Gastrocnemius medialis (tissue), 4 donors: Measurements from ENCODE around the gene FGFBP1. TPM values are rescaled to one million over a fixed set of nuclear protein-coding genes. Genes with fewer than 3 reads are reported as not detected.

Experiments
- ATAC-seq, 2 donors: fragments of 150-250 bp; one replicate each; pipeline ENCODE4 v1.9.1; 2016
- DNase-seq, 2 donors: peaks; one replicate each; pipeline ENCODE4 v3.0.0-alpha.2; 2019
- H3K27ac ChIP-seq, 4 donors: fragments of 200-600 bp; sonication (generic); 1 replicate in 1 of 4; 2 replicates in 3 of 4; pipeline ENCODE4 v1.5.1; 2016 to 2018; ENCODE audit warnings: mild to moderate bottlenecking in 2 of 4, moderate library complexity in 1 of 4
- H3K27me3 ChIP-seq, 3 donors: fragments of 200-600 bp; sonication (generic) in 2 of 3; 1 replicate in 1 of 3; 2 replicates in 2 of 3; pipeline versions ENCODE4 v1.5.1 to v1.6.0; 2016 to 2019; ENCODE audit warnings: mild to moderate bottlenecking in 1 of 3, moderate library complexity in 1 of 3
- H3K36me3 ChIP-seq, 2 donors: fragments of 200-600 bp; sonication (generic) in 1 of 2; one replicate each; pipeline ENCODE4 v1.5.1; 2017 to 2018
- H3K4me1 ChIP-seq, 2 donors: fragments of 200-600 bp; sonication (generic) in 1 of 2; one replicate each; pipeline ENCODE4 v1.5.1; 2016 to 2017; ENCODE audit warnings: mild to moderate bottlenecking in 2 of 2
- H3K4me3 ChIP-seq, 4 donors: fragments of 200-600 bp; sonication (generic) in 3 of 4; 1 replicate in 1 of 4; 2 replicates in 3 of 4; pipeline ENCODE4 v1.5.1; 2016 to 2019; ENCODE audit warnings: mild to moderate bottlenecking in 2 of 4
- H3K9me3 ChIP-seq, 3 donors: fragments of 200-600 bp; sonication (generic) in 2 of 3; 1 replicate in 1 of 3; 2 replicates in 2 of 3; pipeline ENCODE4 v1.5.1; 2016 to 2019
- CTCF ChIP-seq, 5 experiments: fragments of 450-650 bp in 3 of 5; fragments of 200-600 bp in 2 of 5; sonication (generic) in 2 of 5; IDR thresholded peaks in 4 of 5; conservative IDR thresholded peaks in 1 of 5; 1 replicate in 4 of 5; 2 replicates in 1 of 5; pipeline ENCODE4 v1.5.1; 2016 to 2019; ENCODE audit warnings: antibody characterized with exemption in 5 of 5, mild to moderate bottlenecking in 3 of 5, moderate library complexity in 3 of 5
- POLR2A ChIP-seq, 2 donors: fragments of 450-650 bp; IDR thresholded peaks; one replicate each; pipeline ENCODE4 v1.6.1; 2017; ENCODE audit warnings: antibody characterized with exemption in 2 of 2, mild to moderate bottlenecking in 2 of 2, moderate library complexity in 2 of 2
- in situ Hi-C, 4 donors: fragments of 200-750 bp; cut with MboI; loops; one replicate each; pipeline versions ENCODE4 v1.15.0 to v1.8.0; 2017; ENCODE audit warnings: low sequenced_read_pairs in 4 of 4
- intact Hi-C: fragments of 100-400 bp; cut with DNase I; formaldehyde crosslinking; loops from one replicate; pipeline ENCODE4 v1.15.1; 2023; ENCODE audit warnings: low total_unique reads
- total RNA-seq, 4 donors: library from RNA; depleted of rRNA; stranded (reverse); fragments of >200 nt; gene quantifications; one replicate each; pipeline versions ENCODE4 v1.1.0 to v1.2.3, GENCODE V29; 2016

The FGFBP1 gene
- total RNA-seq, 4 donors from 2014 or later: not detected

- H3K36me3 ChIP-seq: no peaks in the 10 kb centered on the region
- H3K9me3 ChIP-seq: no peaks in the 10 kb centered on the region
- no peak for TF ChIP-seq CTCF (IDR thresholded peaks at IDR 0.05 in 4 of 5, conservative IDR thresholded peaks at IDR 0.05 in 1 of 5)
- TF ChIP-seq POLR2A (IDR thresholded peaks at IDR 0.05): no peak
- ATAC-seq (peak; percentile 79 to 97), DNase-seq (peak; percentile 15 to 73)
- intact Hi-C loops: loop anchor here (5.0 kb wide), 1 partner anchor 1290 kb away; no protein-coding TSS in a partner anchor
- H3K4me1 ChIP-seq: peaks cover 0 to 8% of the 10 kb centered on the region in 2 donors
- no peaks in the 10 kb centered on the region for H3K27me3 ChIP-seq
- no peak overlapping the region for H3K27ac ChIP-seq
- H3K4me3 ChIP-seq: no peak overlapping the region
- in situ Hi-C loops: loop anchor here in 1 of 4 donors (25.0 kb wide), 2 partner anchors 225 to 475 kb away; no protein-coding TSS in a partner anchor
Observed at GRCh38 chr4:15961781-15962510, 23.4 kb upstream of the FGFBP1 start.

- in situ Hi-C loops: loop anchor here in 2 of 4 donors (10.0 to 25.0 kb wide), 4 partner anchors 74 to 471 kb away; no protein-coding TSS in a partner anchor
- Histone ChIP-seq H3K4me3 (no peak overlapping the region), H3K27me3 (no peaks in the 10 kb centered on the region), H3K36me3 (no peaks in the 10 kb centered on the region), H3K4me1 (peaks cover 0 to 8% of the 10 kb centered on the region in 2 donors), H3K27ac (no peak overlapping the region), H3K9me3 (no peaks in the 10 kb centered on the region)
- DNase-seq: no peak
- no peak for TF ChIP-seq CTCF (IDR thresholded peaks at IDR 0.05 in 4 of 5, conservative IDR thresholded peaks at IDR 0.05 in 1 of 5)
- TF ChIP-seq POLR2A (IDR thresholded peaks at IDR 0.05): no peak
- ATAC-seq: no peak
- intact Hi-C loops: no loop called here
Observed at GRCh38 chr4:15958562-15958961, 20.0 kb upstream of the FGFBP1 start.

- peak; percentile 59 to 75 for DNase-seq
- no peaks in the 10 kb centered on the region for H3K36me3 ChIP-seq
- TF ChIP-seq POLR2A (IDR thresholded peaks at IDR 0.05) (no peak), CTCF (IDR thresholded peaks at IDR 0.05 in 4 of 5, conservative IDR thresholded peaks at IDR 0.05 in 1 of 5) (peak; percentile 80 to 95 (median 87))
- no peak overlapping the region for H3K4me3 ChIP-seq
- peak; percentile 91 to 96 for ATAC-seq
- H3K9me3 ChIP-seq: no peaks in the 10 kb centered on the region
- no peaks in the 10 kb centered on the region for H3K27me3 ChIP-seq
- H3K4me1 ChIP-seq: peaks cover 0 to 3% of the 10 kb centered on the region in 2 donors
- in situ Hi-C loops (loop anchor here in 2 of 4 donors (10.0 to 25.0 kb wide), 4 partner anchors 72 to 469 kb away; no protein-coding TSS in a partner anchor), intact Hi-C loops (loop anchor here (1.0 to 2.0 kb wide), 4 partner anchors 73 to 478 kb away; no protein-coding TSS in a partner anchor)
- H3K27ac ChIP-seq: no peak overlapping the region
Observed at GRCh38 chr4:15956179-15956850, 17.8 kb upstream of the FGFBP1 start.

GRCh38 chr4:15955670-15956069, 17.1 kb upstream of the FGFBP1 start:
- Histone ChIP-seq H3K4me1 (no peaks in the 10 kb centered on the region), H3K27me3 (no peaks in the 10 kb centered on the region), H3K36me3 (no peaks in the 10 kb centered on the region), H3K4me3 (no peak overlapping the region), H3K9me3 (no peaks in the 10 kb centered on the region), H3K27ac (no peak overlapping the region)
- in situ Hi-C loops: loop anchor here in 2 of 4 donors (10.0 to 25.0 kb wide), 4 partner anchors 71 to 468 kb away; no protein-coding TSS in a partner anchor
- ATAC-seq (no peak), DNase-seq (no peak)
- intact Hi-C loops: loop anchor here (1.0 to 2.0 kb wide), 4 partner anchors 72 to 477 kb away; no protein-coding TSS in a partner anchor
- TF ChIP-seq CTCF (IDR thresholded peaks at IDR 0.05 in 4 of 5, conservative IDR thresholded peaks at IDR 0.05 in 1 of 5): no peak
- TF ChIP-seq POLR2A (IDR thresholded peaks at IDR 0.05): no peak
